ENCODE results near the gene IGF1R. TPM values are rescaled to one million over a fixed set of nuclear protein-coding genes. Genes with fewer than 3 reads are reported as not detected.

The IGF1R gene
- total and polyA plus RNA-seq, 2 of the 13 experiments (the other 11 are each of a cell fraction or from before 2014, with no cell fraction given) = 15.9 to 18.4 TPM

DNA sequence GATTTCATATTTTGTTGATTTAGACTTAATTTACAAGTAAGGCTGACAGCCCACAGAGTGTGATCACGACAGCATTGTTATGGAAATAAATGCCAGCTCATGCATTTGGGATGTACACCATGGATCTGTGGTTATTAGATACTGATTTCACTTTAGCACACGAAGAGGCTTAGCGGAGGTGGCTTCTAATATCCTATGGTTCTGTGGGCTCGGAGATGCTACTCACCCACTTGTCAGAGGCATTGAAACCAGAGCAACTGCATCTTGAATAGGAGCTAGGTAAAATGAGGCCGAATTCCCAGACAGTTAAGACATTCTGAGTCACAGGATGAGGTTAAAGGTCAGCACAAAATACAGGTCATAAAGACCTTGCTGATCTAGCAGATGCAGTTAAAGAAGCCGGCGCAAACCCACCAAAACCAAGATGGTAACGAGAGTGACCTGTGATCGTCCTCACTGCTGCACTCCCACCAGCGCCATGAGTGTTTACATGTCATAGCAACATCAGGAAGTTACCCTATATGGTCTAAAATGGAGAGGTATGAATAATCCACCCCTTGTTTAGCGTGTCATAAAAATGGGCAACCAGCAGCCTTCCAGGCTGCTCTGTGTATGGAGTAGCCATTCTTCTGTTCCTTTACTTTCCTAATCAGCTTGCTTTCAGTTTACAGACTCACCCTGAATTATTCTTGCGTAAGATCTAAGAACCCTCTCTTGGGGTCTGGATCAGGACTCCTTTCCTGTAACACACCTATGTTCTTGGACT is 241.8 kb downstream of the IGF1R start:
- intact Hi-C loops (cut with micrococcal nuclease; ENCODE audit: unreplicated experiment) (no loop called here), in situ Hi-C loops (cut with HindIII; ENCODE audit: extremely low pct_ligation_motif_present, low pct_unique_long_range_greater_than_20kb) (no loop called here)
- H3K36me3 ChIP-seq (replicated peaks in 1 of 2; ENCODE audit: control insufficient read depth in 1 of 2, insufficient read depth in 2 of 2, low read length in 2 of 2) = peaks cover 1 to 27% of the 10 kb centered on the region in 2 experiments; a peak in 3 of 5 replicates
- ATAC-seq (no peak), DNase-seq (ENCODE audit: low spot score) (no peak), FAIRE-seq (no peak)
- BruUV-seq (replicated peaks) = no TSS peak
- no peaks in the 10 kb centered on the region for H3K27me3 ChIP-seq (ENCODE audit: control insufficient read depth in 1 of 2, insufficient read depth in 2 of 2, low read length in 2 of 2)
- no peak overlapping the region for H3K4me2 ChIP-seq (ENCODE audit: low read depth, low read length)
- 96% methylated on average over 12 of the region's 12 CpGs for WGBS (ENCODE audit: low lambda C conversion rate)
- peaks cover 14% of the 10 kb centered on the region for H3K79me2 ChIP-seq (ENCODE audit: insufficient read depth, low read length)
- H3K4me3 ChIP-seq (replicated peaks in 1 of 3; ENCODE audit: insufficient read depth in 1 of 3, low read depth in 2 of 3, low read length in 3 of 3) = no peak overlapping the region
- H3K9me3 ChIP-seq (ENCODE audit: low read length) = no peaks in the 10 kb centered on the region
- no peak overlapping the region for H3K9ac ChIP-seq (ENCODE audit: insufficient read depth, low read depth, low read length)
- no peak overlapping the region for H2AFZ ChIP-seq (ENCODE audit: low read length)
- POLR2A ChIA-PET = no interaction called here
- CTCF ChIA-PET (ENCODE audit: low intra/inter-chr PET ratio, low total read pairs) = no interaction called here
- H3K27ac ChIP-seq (ENCODE audit: extremely low read length, insufficient read depth, low read length) = no peak overlapping the region
- H4K20me1 ChIP-seq (ENCODE audit: insufficient read depth, low read length) = peaks cover 39% of the 10 kb centered on the region; the same call in 1 of the 2 replicates
- H3K4me1 ChIP-seq (ENCODE audit: insufficient read depth, low read length) = no peaks in the 10 kb centered on the region
- TF ChIP-seq, protein P1, sequence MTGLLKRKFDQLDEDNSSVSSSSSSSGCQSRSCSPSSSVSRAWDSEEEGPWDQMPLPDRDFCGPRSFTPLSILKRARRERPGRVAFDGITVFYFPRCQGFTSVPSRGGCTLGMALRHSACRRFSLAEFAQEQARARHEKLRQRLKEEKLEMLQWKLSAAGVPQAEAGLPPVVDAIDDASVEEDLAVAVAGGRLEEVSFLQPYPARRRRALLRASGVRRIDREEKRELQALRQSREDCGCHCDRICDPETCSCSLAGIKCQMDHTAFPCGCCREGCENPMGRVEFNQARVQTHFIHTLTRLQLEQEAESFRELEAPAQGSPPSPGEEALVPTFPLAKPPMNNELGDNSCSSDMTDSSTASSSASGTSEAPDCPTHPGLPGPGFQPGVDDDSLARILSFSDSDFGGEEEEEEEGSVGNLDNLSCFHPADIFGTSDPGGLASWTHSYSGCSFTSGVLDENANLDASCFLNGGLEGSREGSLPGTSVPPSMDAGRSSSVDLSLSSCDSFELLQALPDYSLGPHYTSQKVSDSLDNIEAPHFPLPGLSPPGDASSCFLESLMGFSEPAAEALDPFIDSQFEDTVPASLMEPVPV (CRISPR knock-in tag; IDR thresholded peaks at IDR 0.05) = no peak
- TF ChIP-seq MIXL1 (CRISPR knock-in tag; IDR thresholded peaks at IDR 0.05) = no peak
- TF ChIP-seq KDM5B (CRISPR knock-in tag; IDR thresholded peaks at IDR 0.05; ENCODE audit: borderline replicate concordance) = no peak
- TF ChIP-seq REXO4 (CRISPR knock-in tag; IDR thresholded peaks at IDR 0.05; ENCODE audit: borderline replicate concordance) = no peak
- TF ChIP-seq, protein P2, sequence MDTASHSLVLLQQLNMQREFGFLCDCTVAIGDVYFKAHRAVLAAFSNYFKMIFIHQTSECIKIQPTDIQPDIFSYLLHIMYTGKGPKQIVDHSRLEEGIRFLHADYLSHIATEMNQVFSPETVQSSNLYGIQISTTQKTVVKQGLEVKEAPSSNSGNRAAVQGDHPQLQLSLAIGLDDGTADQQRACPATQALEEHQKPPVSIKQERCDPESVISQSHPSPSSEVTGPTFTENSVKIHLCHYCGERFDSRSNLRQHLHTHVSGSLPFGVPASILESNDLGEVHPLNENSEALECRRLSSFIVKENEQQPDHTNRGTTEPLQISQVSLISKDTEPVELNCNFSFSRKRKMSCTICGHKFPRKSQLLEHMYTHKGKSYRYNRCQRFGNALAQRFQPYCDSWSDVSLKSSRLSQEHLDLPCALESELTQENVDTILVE (CRISPR knock-in tag; IDR thresholded peaks at IDR 0.05) = no peak
- TF ChIP-seq, protein P3, sequence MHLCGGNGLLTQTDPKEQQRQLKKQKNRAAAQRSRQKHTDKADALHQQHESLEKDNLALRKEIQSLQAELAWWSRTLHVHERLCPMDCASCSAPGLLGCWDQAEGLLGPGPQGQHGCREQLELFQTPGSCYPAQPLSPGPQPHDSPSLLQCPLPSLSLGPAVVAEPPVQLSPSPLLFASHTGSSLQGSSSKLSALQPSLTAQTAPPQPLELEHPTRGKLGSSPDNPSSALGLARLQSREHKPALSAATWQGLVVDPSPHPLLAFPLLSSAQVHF (CRISPR knock-in tag; IDR thresholded peaks at IDR 0.05) = no peak
- TF ChIP-seq, protein P4, sequence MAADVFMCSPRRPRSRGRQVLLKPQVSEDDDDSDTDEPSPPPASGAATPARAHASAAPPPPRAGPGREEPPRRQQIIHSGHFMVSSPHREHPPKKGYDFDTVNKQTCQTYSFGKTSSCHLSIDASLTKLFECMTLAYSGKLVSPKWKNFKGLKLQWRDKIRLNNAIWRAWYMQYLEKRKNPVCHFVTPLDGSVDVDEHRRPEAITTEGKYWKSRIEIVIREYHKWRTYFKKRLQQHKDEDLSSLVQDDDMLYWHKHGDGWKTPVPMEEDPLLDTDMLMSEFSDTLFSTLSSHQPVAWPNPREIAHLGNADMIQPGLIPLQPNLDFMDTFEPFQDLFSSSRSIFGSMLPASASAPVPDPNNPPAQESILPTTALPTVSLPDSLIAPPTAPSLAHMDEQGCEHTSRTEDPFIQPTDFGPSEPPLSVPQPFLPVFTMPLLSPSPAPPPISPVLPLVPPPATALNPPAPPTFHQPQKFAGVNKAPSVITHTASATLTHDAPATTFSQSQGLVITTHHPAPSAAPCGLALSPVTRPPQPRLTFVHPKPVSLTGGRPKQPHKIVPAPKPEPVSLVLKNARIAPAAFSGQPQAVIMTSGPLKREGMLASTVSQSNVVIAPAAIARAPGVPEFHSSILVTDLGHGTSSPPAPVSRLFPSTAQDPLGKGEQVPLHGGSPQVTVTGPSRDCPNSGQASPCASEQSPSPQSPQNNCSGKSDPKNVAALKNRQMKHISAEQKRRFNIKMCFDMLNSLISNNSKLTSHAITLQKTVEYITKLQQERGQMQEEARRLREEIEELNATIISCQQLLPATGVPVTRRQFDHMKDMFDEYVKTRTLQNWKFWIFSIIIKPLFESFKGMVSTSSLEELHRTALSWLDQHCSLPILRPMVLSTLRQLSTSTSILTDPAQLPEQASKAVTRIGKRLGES (CRISPR knock-in tag; IDR thresholded peaks at IDR 0.05; ENCODE audit: borderline replicate concordance) = no peak
- TF ChIP-seq, protein P5, sequence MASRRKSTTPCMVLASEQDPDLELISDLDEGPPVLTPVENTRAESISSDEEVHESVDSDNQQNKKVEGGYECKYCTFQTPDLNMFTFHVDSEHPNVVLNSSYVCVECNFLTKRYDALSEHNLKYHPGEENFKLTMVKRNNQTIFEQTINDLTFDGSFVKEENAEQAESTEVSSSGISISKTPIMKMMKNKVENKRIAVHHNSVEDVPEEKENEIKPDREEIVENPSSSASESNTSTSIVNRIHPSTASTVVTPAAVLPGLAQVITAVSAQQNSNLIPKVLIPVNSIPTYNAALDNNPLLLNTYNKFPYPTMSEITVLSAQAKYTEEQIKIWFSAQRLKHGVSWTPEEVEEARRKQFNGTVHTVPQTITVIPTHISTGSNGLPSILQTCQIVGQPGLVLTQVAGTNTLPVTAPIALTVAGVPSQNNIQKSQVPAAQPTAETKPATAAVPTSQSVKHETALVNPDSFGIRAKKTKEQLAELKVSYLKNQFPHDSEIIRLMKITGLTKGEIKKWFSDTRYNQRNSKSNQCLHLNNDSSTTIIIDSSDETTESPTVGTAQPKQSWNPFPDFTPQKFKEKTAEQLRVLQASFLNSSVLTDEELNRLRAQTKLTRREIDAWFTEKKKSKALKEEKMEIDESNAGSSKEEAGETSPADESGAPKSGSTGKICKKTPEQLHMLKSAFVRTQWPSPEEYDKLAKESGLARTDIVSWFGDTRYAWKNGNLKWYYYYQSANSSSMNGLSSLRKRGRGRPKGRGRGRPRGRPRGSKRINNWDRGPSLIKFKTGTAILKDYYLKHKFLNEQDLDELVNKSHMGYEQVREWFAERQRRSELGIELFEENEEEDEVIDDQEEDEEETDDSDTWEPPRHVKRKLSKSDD (CRISPR knock-in tag; IDR thresholded peaks at IDR 0.05; ENCODE audit: low read depth) = no peak
- TF ChIP-seq NFRKB (IDR thresholded peaks at IDR 0.05) = no peak
